MM.1S (cell line): Measurements from ENCODE around the gene SYT1.

Experiments
- DNase-seq: peaks from one replicate; pipeline ENCODE4 v3.0.0-alpha.2; 2015
- H2AFZ ChIP-seq: fragments of 300-600 bp; sonication (generic); 2 replicates; pipeline ENCODE4 v1.6.0; 2016; ENCODE audit warnings: antibody characterized with exemption, low read length
- H3F3A ChIP-seq: fragments of 300-600 bp; sonication (generic); 2 replicates; pipeline ENCODE4 v1.6.1; 2016; ENCODE audit warnings: mild to moderate bottlenecking, antibody characterized with exemption, low read length, moderate library complexity, mixed read lengths; ENCODE audit not compliant: insufficient read depth
- H3K27ac ChIP-seq: fragments of 300-600 bp; sonication (generic); 2 replicates; pipeline ENCODE4 v1.5.1; 2016; ENCODE audit warnings: mild to moderate bottlenecking, low read length
- H3K27me3 ChIP-seq: fragments of 300-600 bp; sonication (generic); replicated peaks from 2 replicates; pipeline ENCODE4 v1.6.0; 2016; ENCODE audit warnings: low read length; ENCODE audit not compliant: insufficient read depth
- H3K36me3 ChIP-seq: fragments of 300-600 bp; sonication (generic); replicated peaks from 2 replicates; pipeline ENCODE4 v1.6.1; 2016; ENCODE audit warnings: mild to moderate bottlenecking, low read length, mixed read lengths; ENCODE audit not compliant: insufficient read depth
- H3K4me1 ChIP-seq: fragments of 300-600 bp; sonication (generic); 2 replicates; pipeline ENCODE4 v1.6.1; 2016; ENCODE audit warnings: low read length, mixed read lengths
- H3K4me2 ChIP-seq: fragments of 300-600 bp; sonication (generic); 2 replicates; pipeline ENCODE4 v1.6.0; 2016; ENCODE audit warnings: low read depth, low read length
- H3K4me3 ChIP-seq: fragments of 300-600 bp; sonication (generic); 2 replicates; pipeline ENCODE4 v1.5.1; 2016; ENCODE audit warnings: low read length, mixed read lengths
- H3K79me2 ChIP-seq: fragments of 300-600 bp; sonication (generic); 2 replicates; pipeline ENCODE4 v1.6.1; 2016; ENCODE audit warnings: mixed run types, low read length, mixed read lengths
- H3K9ac ChIP-seq: fragments of 300-600 bp; sonication (generic); 2 replicates; pipeline ENCODE4 v1.6.1; 2016; ENCODE audit warnings: low read length, mixed read lengths
- H3K9me2 ChIP-seq: fragments of 300-600 bp; sonication (generic); replicated peaks from 2 replicates; pipeline ENCODE4 v1.6.1; 2016; ENCODE audit warnings: mild to moderate bottlenecking, low read length, mixed read lengths; ENCODE audit not compliant: insufficient read depth
- H3K9me3 ChIP-seq: fragments of 300-600 bp; sonication (generic); replicated peaks from 2 replicates; pipeline ENCODE4 v1.6.1; 2016; ENCODE audit warnings: mild to moderate bottlenecking, low read length, mixed read lengths; ENCODE audit not compliant: insufficient read depth
- H4K20me1 ChIP-seq: fragments of 300-600 bp; sonication (generic); 2 replicates; pipeline ENCODE4 v1.6.1; 2016; ENCODE audit warnings: mild to moderate bottlenecking, low read length, moderate library complexity, mixed read lengths; ENCODE audit not compliant: insufficient read depth
- CTCF ChIP-seq: fragments of 300-600 bp; sonication (generic); IDR thresholded peaks from 2 replicates; pipeline ENCODE4 v1.5.1; 2016; ENCODE audit warnings: antibody characterized with exemption, low read length, mixed read lengths
- EZH2 ChIP-seq: fragments of 300-600 bp; sonication (generic); optimal IDR thresholded peaks from 2 replicates; pipeline ENCODE3; 2017; ENCODE audit warnings: low read depth, mild to moderate bottlenecking, antibody characterized with exemption, low read length, mixed read lengths
- EZH2phosphoT487 ChIP-seq: fragments of 300-600 bp; sonication (generic); IDR thresholded peaks from 2 replicates; pipeline ENCODE4 v1.6.1; 2018; ENCODE audit warnings: antibody characterized with exemption, low read length

Gene SYT1

GRCh38 chr12:79364197-79364596 lies 499.6 kb downstream of the SYT1 start:
- Histone ChIP-seq H3K4me2 (no peak overlapping the region), H3K4me3 (no peak overlapping the region), H3K27ac (no peak overlapping the region), H3K79me2 (no peaks in the 10 kb centered on the region), H3K36me3 (no peaks in the 10 kb centered on the region), H4K20me1 (no peaks in the 10 kb centered on the region), H3K27me3 (no peaks in the 10 kb centered on the region), H3K9ac (no peak overlapping the region), H3K9me2 (no peaks in the 10 kb centered on the region), H2AFZ (no peak overlapping the region), H3F3A (no peaks in the 10 kb centered on the region), H3K4me1 (no peaks in the 10 kb centered on the region), H3K9me3 (no peaks in the 10 kb centered on the region)
- TF ChIP-seq EZH2 (no peak), EZH2phosphoT487 (no peak), CTCF (no peak)
- DNase-seq: no peak

DNA sequence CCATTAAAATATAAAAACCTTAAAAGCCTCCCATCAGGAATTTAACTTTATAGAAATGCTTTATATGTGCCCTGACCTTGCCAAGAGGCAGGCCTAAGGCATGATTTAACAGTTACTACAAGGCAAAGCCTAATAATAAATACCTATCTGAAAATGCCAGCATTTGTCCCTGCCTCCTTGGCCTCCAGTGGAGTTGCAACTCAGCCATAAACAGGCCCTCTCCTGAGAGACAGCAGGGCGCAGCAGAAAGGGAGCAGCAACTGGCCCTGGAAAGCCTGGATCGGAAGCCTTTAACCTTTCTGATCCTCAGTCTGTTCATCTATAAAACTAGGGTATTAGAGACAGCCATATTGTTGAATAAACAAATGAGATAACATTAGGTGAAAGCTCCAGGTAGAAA lies 501.8 kb downstream of the SYT1 start:
- Histone ChIP-seq H3K27ac (no peak overlapping the region), H3K9ac (no peak overlapping the region), H3K27me3 (no peaks in the 10 kb centered on the region), H3K4me1 (no peaks in the 10 kb centered on the region), H3K9me3 (no peaks in the 10 kb centered on the region), H2AFZ (no peak overlapping the region), H3K9me2 (no peaks in the 10 kb centered on the region), H3K4me3 (no peak overlapping the region), H3F3A (no peaks in the 10 kb centered on the region), H3K4me2 (no peak overlapping the region), H4K20me1 (no peaks in the 10 kb centered on the region), H3K79me2 (no peaks in the 10 kb centered on the region), H3K36me3 (no peaks in the 10 kb centered on the region)
- TF ChIP-seq CTCF (no peak), EZH2 (no peak), EZH2phosphoT487 (no peak)
- no peak for DNase-seq

DNA sequence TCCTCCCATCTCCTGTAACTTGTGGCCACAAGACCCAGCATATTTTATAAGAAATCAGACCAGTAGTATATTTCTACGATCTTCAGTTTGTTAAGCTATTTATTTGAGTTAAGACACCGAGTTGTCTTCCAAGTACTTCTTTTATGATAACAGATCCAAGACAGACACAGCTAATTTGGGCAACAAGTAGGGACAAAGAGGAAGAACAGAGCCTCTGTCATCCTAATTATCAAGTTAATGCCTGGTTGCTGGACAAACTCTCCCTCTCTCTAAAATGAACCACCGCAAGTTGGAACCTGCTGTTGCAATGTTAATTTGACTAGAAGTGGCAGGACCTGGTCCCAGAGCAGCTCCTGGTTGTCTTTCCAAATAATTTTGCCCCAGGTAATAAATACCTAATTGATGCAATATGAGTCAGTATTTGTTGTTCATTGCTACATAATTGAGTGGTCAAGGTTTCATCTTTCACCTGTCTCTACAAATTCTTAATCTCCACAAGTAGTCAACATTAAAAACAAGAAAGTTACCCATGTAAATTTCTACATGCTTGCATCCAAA lies 502.5 kb downstream of the SYT1 start:
- H3K27ac ChIP-seq: no peak overlapping the region
- no peaks in the 10 kb centered on the region for H3K36me3 ChIP-seq
- H3K4me3 ChIP-seq: no peak overlapping the region
- H3K4me2 ChIP-seq: no peak overlapping the region
- H4K20me1 ChIP-seq: no peaks in the 10 kb centered on the region
- no peaks in the 10 kb centered on the region for H3K9me2 ChIP-seq
- H3K9ac ChIP-seq: no peak overlapping the region
- no peak overlapping the region for H2AFZ ChIP-seq
- no peak for DNase-seq
- no peaks in the 10 kb centered on the region for H3K79me2 ChIP-seq
- H3F3A ChIP-seq: no peaks in the 10 kb centered on the region
- H3K4me1 ChIP-seq: no peaks in the 10 kb centered on the region
- H3K27me3 ChIP-seq: no peaks in the 10 kb centered on the region
- TF ChIP-seq EZH2 (no peak), EZH2phosphoT487 (no peak), CTCF (no peak)
- no peaks in the 10 kb centered on the region for H3K9me3 ChIP-seq
